Cerebellar nuclear complex (tissue), 1 donor: ENCODE results near the gene PAF1.

Experiments
- DNase-seq, 2 experiments: peaks; one replicate each; lab custom pipeline; 2025; lab: John Stamatoyannopoulos, UW

The PAF1 gene

GRCh38 chr19:39390751-39391437 is at the start of gene PAF1, which contains the start of gene MED29:
PAF1 (minus strand) TSS chr19:39391106; CDS start chr19:39390864, 242 bp downstream.
MED29 (plus strand) TSS chr19:39391378; CDS start chr19:39391423, 45 bp downstream.
- peak; percentile 99 to 100 for DNase-seq

DNA sequence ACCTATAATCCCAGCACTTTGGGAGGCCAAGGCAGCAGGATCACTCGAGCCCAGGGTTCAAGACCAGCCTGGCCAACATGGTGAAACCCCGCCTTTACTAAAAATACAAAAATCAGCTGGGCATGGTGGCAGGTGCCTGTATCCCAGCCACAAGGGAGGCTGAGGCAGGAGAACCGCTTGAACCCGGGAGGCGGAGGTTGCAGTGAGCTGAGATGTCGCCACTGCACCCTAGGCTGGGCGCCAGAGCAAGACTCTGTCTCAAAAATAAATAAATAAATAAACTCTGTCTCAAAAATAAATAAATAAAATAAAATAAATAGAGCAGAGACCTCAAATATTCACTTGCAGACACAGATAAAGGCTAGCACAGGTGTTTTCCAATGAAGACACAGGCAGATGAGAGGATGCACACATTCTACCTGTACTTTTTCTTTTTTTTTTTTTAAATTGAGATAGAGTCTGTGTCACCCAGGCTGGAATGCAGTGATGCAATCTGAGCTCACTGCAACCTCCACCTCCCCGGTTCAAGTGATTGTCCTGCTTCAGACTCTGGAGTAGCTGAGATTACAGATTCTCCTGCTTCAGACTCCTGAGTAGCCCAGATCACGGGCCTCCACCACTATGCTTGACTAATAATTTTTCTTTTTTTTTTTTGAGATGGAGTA is 47.5 kb upstream of the PAF1 start:
- DNase-seq: no peak

- DNase-seq: no peak
Observed at GRCh38 chr19:39436350-39436716, 45.4 kb upstream of the PAF1 start.

- peak; percentile 76 to 93 for DNase-seq
Observed at GRCh38 chr19:39435499-39436349, 44.8 kb upstream of the PAF1 start, which contains the start of gene RPS16. RPS16 (minus strand) TSS chr19:39435949; CDS start chr19:39435895, 54 bp downstream.

DNA sequence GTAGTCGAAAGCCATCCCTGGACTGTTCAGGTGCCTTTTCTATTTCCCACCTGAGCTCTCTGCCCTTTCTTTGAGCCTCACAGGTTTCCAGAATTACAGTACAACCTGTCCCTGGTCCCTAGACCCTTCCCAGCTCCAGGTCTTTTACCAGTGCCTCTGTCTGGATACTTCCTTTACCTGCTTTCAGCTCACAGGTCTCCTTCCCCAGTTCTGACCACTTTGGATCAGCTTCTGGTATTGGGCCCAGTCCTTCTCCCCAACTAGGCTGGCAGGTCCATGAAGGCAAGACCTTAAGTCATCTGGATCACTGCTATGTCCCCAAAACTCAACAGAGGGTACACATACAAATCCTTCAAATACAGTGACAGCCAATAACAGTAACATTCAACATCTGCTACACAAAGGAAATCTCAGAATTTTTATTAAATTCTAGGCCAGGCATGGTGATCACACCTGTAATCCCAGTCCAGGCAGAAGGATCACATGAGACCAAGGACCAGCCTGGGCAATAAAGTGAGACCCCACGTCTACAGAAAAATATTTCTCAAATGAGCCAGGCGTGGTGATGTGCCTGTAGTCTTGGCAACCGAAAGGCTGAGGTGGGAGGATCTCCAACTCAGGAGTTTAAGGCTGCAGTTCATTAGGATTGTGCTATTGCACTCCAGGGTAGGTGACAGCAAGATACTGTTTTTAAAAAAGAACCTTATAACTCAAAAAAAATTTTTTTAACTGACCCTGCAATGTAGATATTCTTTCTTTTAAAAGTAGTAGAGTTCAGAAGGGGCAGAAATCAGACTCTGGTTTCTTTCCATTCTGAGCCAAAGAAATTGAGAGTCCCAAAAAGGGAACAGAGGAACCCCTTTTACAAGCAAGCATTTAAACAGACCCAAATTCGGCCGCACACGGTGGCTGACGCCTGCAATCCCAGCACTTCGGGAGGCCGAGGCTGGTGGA is 43.5 kb upstream of the PAF1 start:
- DNase-seq: no peak

- DNase-seq: no peak
Observed at GRCh38 chr19:39433480-39434079, 42.7 kb upstream of the PAF1 start.

GRCh38 chr19:39432677-39433025 is 41.7 kb upstream of the PAF1 start:
- no peak for DNase-seq

DNA sequence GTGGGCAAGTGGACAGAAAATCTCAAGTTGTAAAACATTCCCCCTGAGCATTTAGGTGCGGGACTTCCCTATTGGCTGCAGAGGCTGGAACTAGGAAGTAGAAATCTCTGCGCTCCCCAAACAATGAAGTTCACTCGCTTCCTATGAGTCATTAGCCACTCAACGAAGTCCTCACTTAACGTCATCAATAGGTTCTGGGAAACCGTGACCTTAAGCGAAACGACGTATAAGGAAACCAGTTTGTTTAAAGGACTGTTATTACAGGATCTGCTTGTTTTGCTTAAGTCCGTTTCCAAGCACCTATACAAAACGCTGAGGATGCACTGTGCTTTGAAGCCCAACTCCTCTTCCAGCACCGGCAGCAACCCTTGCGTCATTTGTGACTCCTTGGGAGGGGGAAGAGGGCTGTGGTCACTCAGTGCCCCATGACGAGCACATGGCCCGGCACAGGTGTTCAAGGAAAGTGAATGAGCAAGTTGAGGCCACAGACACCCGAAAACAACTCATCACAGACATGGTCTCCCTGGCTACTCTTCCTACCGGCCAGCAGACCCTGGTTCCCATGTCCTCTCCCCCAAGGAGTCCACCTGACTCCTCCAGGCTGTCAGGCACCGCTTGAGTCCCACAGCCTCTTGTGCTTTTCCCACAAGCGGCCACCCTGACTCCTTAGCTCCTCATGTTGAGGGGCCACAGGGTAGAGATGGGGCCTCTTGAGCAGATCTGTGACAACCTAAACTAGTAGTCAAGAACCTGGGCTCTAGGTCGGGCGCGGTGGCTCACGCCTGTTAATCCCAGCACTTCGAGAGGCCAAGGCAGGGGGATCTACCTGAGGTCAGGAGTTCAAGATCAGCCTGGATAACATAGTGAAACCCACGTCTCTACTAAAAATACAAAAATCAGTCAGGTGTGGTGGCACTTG is 40.0 kb upstream of the PAF1 start:
- no peak for DNase-seq

GRCh38 chr19:39428283-39429112 is 37.6 kb upstream of the PAF1 start:
- no peak for DNase-seq

GRCh38 chr19:39427707-39428106 is 36.8 kb upstream of the PAF1 start:
- no peak for DNase-seq

DNA sequence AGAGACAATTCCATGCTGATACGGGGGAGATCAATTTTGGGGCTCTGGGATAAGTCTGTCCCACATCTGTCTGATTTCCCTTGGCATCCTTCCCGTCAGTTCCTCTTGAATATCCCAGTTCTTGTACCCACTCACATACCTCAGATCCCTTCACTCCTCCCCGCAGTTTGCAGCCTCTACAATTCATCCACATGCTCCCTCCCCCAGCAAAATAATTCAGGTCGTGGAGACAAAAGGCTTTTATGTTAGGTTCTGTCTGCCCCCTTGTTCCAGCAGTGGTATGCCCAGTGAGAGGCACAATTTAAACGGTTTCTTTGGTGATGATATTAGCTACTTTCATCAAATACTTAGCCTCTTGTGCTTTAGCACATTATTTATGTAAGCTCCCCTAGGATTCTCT is 35.3 kb upstream of the PAF1 start:
- no peak for DNase-seq

DNA sequence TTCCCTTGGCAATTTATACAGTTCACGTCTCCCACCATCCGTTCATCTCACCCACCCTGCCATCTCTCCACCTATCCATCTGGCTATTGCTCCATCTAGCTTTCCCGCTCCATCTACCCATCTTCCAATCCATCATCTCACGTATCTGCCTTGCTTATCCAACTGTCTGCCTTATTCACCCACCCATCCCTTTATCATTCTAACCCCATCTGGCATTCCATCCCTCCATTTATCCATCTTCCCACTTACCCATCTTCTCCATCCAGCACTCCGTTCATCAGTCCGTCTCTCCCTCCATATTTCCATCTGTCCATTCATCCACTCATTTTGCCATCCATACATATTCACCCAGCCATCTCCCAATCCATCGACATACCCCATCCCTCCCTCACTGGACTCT is 34.8 kb upstream of the PAF1 start:
- no peak for DNase-seq

- DNase-seq: no peak
Observed at GRCh38 chr19:39424934-39425333, 34.0 kb upstream of the PAF1 start.

DNA sequence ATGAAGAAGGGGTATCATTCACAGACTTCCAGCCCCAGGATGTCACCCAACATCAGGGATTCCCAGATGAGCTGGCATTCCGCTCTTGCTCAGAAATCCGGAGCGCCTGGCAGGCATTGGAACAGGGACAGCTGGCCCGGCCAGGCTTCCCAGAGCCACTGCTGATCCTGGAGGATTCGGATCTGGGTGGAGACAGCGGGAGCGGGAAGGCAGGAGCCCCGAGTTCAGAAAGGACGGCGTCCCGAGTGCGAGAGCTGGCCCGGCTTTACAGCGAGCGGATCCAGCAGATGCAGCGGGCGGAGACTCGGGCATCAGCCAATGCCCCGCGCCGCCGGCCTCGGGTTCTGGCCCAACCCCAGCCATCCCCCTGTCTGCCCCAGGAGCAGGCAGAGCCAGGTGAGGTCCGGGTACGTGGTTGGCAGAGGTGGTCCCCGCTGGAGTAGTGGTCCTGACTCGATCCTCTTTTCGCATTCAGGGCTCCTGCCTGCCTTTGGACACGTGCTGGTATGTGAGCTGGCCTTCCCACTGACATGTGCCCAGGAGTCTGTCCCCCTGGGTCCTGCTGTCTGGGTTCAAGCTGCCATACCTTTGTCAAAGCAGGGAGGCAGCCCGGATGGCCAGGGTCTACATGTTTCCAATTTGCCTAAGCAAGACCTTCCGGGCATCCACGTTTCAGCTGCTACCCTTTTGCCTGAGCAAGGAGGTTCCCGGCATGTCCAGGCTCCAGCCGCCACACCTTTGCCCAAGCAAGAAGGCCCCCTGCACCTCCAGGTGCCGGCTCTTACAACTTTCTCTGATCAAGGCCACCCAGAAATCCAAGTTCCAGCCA is 32.6 kb upstream of the PAF1 start:
- no peak for DNase-seq

DNA sequence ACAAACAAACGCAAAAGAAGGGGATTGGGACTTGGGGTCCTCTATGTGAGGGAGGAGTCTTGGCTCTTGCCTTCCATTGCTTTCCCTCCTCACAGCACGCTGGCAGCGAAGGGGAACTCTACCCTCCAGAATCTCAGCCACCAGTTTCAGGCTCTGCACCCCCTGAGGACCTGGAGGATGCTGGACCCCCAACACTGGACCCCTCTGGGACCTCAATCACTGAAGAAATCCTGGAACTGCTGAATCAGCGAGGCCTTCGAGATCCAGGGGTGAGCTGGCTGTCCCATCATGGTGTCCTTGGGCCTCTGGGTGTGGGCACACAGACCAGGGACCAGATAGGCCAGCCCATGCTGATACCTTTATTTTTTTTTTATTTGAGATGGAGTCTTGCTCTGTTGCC is 31.1 kb upstream of the PAF1 start:
- no peak for DNase-seq

DNA sequence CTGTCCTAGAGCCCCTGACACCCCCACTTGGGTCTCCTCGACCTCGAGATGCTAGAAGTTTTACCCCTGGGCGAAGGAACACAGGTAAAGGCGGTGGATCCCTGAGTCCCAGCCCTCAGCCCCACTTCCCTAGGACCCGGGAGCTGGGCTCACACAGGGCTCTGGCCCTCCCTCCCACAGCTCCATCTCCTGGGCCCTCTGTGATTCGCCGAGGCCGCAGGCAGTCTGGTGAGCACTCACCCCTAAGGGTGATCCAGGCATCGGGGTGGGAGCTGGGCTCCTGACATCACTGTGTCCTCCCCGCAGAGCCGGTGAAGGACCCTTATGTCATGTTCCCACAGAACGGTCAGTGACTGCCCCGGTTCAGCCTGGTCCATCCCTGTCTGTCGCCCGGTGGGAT is 29.9 kb upstream of the PAF1 start:
- DNase-seq: no peak

- no peak for DNase-seq
Observed at GRCh38 chr19:39419003-39419402, 28.1 kb upstream of the PAF1 start.

DNA sequence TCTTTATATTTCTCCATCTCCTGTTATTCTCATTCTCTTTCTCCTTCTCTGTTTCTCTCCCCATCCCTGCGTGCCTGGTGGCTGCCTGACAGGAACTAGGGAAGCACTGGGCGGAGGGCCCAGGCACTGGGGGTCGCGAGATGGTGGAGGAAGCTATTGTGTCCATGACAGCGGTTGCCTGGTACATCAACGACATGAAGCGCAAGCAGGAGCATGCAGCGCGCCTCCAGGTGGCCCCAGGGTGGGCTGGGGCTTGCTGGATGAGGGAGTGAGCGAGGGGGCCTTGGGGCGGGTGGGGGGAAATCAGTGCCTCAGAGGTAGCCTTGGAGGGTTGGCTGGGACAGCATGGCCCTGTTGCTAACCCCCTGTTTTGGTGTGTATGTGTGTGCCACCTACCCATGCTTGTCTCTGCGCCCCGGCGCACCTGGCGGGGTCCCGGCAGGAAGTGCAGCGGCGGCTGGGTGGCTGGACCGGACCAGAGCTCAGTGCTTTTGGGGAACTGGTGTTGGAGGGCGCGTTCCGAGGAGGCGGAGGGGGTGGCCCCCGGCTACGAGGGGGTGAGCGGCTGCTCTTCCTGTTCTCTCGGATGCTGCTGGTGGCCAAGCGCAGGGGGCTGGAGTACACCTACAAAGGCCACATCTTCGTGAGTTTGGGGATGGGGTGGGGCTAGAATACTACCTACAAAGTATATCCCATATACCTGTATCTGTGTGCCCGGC is 26.7 kb upstream of the PAF1 start:
- no peak for DNase-seq
